Dermis lymphatic vessel endothelial cell (primary cell): ENCODE data around the gene ZNF98. TPM values are rescaled to one million over a fixed set of nuclear protein-coding genes. Genes with fewer than 3 reads are reported as not detected.

Experiments
- total RNA-seq: library from RNA; depleted of rRNA; stranded (reverse); fragments of >200 nt; gene quantifications from 2 replicates; pipeline ENCODE4 v1.2.1, GENCODE V29; 2014

Gene ZNF98
- not detected in 2 replicates for total RNA-seq

GRCh38 chr19:22422211-22422610 lies at the start of gene ZNF98:
Gene ZNF98, minus strand, starts transcription at chr19:22422346. Its CDS starts 122 bp downstream, at chr19:22422224.

Other genes starting within 250 kb of the ZNF98 start
- gene ZNF676, start 225.4 kb downstream of the ZNF98 start, total RNA-seq, result 0.17 TPM in 1 of 2 replicates, not detected in the other
- gene ZNF729, start 135.9 kb downstream of the ZNF98 start, total RNA-seq, result not detected in 2 replicates
- under 0.01 and 0.34 TPM in 2 replicates for gene ZNF492, start 212.0 kb upstream of the ZNF98 start, total RNA-seq